ENCODE data around the gene SEL1L2.

SEL1L2 gene

GRCh38 chr20:13929836-13930235, 60.6 kb downstream of the SEL1L2 start:
- DNase-seq = no peak

- DNase-seq = no peak
These were observed 61.5 kb downstream of the SEL1L2 start for GRCh38 chr20:13928901-13929300.

- no peak for DNase-seq
These were observed 63.2 kb downstream of the SEL1L2 start for GRCh38 chr20:13927171-13927570.

GRCh38 chr20:13922241-13922640, 68.2 kb downstream of the SEL1L2 start:
- no peak for DNase-seq

GRCh38 chr20:13915284-13915683, 75.1 kb downstream of the SEL1L2 start:
- no peak for DNase-seq

- DNase-seq = no peak
These were observed 76.8 kb downstream of the SEL1L2 start for GRCh38 chr20:13913572-13913971.

GRCh38 chr20:13913131-13913530, 77.3 kb downstream of the SEL1L2 start:
- DNase-seq = no peak

GRCh38 chr20:13910492-13910891, 79.9 kb downstream of the SEL1L2 start:
- no peak for DNase-seq

GRCh38 chr20:13909067-13909466, 81.3 kb downstream of the SEL1L2 start:
- no peak for DNase-seq

- no peak for DNase-seq
These were observed 85.6 kb downstream of the SEL1L2 start for GRCh38 chr20:13904766-13905165.

GRCh38 chr20:13900496-13900895, 89.9 kb downstream of the SEL1L2 start:
- DNase-seq = no peak

GRCh38 chr20:13898012-13898612, 92.3 kb downstream of the SEL1L2 start:
- DNase-seq = no peak

- DNase-seq = no peak
These were observed 98.8 kb downstream of the SEL1L2 start for GRCh38 chr20:13891575-13891974.

- DNase-seq = no peak
These were observed 105.6 kb downstream of the SEL1L2 start for GRCh38 chr20:13884803-13885202.

- DNase-seq = no peak
These were observed 107.0 kb downstream of the SEL1L2 start for GRCh38 chr20:13883425-13883824.

GRCh38 chr20:13878566-13878965, 111.8 kb downstream of the SEL1L2 start:
- DNase-seq = no peak

- DNase-seq = no peak
These were observed 112.6 kb downstream of the SEL1L2 start for GRCh38 chr20:13877793-13878192.

- no peak for DNase-seq
These were observed 115.1 kb downstream of the SEL1L2 start for GRCh38 chr20:13875265-13875811.

GRCh38 chr20:13874394-13875157, 115.8 kb downstream of the SEL1L2 start:
- DNase-seq = no peak

GRCh38 chr20:13873831-13874230, 116.6 kb downstream of the SEL1L2 start:
- DNase-seq = no peak

- no peak for DNase-seq
These were observed 120.2 kb downstream of the SEL1L2 start for GRCh38 chr20:13870170-13870748.

- DNase-seq = no peak
These were observed 122.1 kb downstream of the SEL1L2 start for GRCh38 chr20:13868331-13868730.

GRCh38 chr20:13865791-13866351, 124.5 kb downstream of the SEL1L2 start:
- no peak for DNase-seq

GRCh38 chr20:13865156-13865555, 125.3 kb downstream of the SEL1L2 start:
- DNase-seq = no peak

Measured in DMS79 (cell line).